Fibroblast of skin of left biceps (primary cell): ENCODE measurements around the gene BIN1.
"Not testable (repeated sequence)": the region's sequence is repeated elsewhere in the genome, so short reads cannot be mapped to it uniquely, and the experiment has no call there.

Experiments
- DNase-seq, 2 experiments: peaks; one replicate each; pipeline ENCODE4 v3.0.0-alpha.2; 2013; ENCODE audit warnings: low read depth in 2 of 2

Gene BIN1

GRCh38 chr2:127134833-127135830 is 28.2 kb upstream of the BIN1 start:
- DNase-seq: no peak

DNA sequence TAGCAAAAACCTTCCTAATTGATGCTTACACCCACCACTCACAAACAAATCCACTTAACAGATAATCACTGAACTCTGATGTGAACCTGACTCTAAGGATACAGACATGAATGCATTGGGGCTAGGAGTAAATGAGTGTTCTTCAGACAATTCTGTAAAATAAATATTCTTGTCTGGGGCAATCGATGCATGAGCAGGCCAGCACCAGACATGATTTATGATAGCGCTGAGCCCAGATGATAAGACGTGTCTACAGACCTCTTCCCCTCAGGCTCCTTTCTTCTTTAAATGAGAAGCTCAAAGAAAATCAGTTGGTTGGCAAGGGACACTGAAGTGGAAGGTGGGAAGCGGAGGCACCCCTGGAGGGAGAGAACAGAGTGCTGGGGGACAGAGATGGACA is 27.3 kb upstream of the BIN1 start:
- no peak for DNase-seq

- DNase-seq: no peak
Measured at GRCh38 chr2:127133793-127134192, 26.8 kb upstream of the BIN1 start.

GRCh38 chr2:127130421-127130820 is 23.5 kb upstream of the BIN1 start:
- DNase-seq: no peak

DNA sequence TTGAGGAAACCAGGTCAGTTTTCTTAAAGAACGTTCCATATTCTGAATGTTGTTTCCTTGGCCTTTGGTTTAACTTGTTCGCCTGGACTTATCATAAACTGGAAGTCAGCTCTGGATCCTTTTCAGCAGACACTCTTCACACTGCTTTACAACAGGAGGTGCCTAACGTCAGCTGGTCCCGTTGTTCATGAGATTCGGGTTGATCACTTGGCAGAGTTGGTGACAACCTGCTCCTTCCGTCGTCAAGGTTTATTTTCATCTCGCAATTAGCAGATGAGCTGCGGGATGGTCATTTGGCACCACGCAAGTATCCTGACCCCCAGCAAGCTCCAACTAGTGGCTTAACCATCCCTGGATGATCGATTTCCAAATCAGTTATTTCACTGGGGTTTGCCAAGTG is 23.0 kb upstream of the BIN1 start:
- DNase-seq: no peak

GRCh38 chr2:127128445-127128904 is 21.5 kb upstream of the BIN1 start:
- DNase-seq: no peak

GRCh38 chr2:127125821-127126220 is 18.9 kb upstream of the BIN1 start:
- no peak for DNase-seq

GRCh38 chr2:127124426-127124825 is 17.5 kb upstream of the BIN1 start:
- no peak for DNase-seq

GRCh38 chr2:127122361-127123027 is 15.5 kb upstream of the BIN1 start:
- DNase-seq: no peak

DNA sequence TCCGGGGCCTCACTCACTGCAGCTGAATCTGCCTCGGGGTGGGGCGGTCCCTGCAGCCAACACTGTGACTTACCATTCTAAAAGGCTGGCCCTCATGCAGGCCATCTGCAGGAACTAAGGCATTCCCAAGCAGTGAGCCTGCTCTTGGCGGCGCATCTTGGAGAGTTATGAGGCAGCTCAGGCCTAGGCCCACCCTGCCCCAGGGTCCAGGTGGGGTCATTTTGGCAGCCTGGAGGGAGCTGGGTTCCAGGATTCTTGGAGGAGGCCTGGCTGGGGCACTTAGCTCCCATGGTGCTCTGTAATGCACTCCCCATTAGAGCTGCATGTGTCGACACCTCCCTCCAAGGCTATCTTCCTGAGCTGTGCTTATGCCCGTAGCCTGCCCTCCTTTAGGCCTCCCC is 14.8 kb upstream of the BIN1 start:
- peak in 1 of 2 experiments; percentile 8 for DNase-seq

- no peak for DNase-seq
Measured at GRCh38 chr2:127121353-127121752, 14.4 kb upstream of the BIN1 start.

- DNase-seq: not testable (repeated sequence)
Measured at GRCh38 chr2:127120408-127120807, 13.5 kb upstream of the BIN1 start.

DNA sequence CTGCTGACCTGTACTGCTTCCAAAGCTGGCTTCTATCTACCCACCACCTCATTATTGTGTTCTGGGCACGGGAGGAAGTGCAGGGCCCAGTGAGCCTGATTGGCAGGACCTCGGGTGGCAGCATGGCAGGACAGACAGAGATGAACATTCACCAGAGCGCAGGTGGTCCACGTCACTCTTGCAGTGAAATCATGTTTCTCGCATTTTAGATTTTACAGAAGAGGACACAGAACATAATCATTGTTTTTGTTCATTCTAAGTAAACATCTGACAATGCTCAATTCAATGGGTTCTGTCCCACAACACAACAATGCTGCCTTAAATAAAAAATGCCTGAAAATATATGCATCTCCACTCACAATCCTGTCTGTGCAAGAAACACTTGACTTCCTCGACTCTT is 11.5 kb upstream of the BIN1 start:
- no peak for DNase-seq

- no peak for DNase-seq
Measured at GRCh38 chr2:127118038-127118437, 11.1 kb upstream of the BIN1 start.

- no peak for DNase-seq
Measured at GRCh38 chr2:127117603-127118002, 10.6 kb upstream of the BIN1 start.

- no peak for DNase-seq
Measured at GRCh38 chr2:127115471-127116199, 8.7 kb upstream of the BIN1 start.

GRCh38 chr2:127110985-127111384 is 4.0 kb upstream of the BIN1 start:
- no peak for DNase-seq

- no peak for DNase-seq
Measured at GRCh38 chr2:127108090-127108523, 1.2 kb upstream of the BIN1 start.

DNA sequence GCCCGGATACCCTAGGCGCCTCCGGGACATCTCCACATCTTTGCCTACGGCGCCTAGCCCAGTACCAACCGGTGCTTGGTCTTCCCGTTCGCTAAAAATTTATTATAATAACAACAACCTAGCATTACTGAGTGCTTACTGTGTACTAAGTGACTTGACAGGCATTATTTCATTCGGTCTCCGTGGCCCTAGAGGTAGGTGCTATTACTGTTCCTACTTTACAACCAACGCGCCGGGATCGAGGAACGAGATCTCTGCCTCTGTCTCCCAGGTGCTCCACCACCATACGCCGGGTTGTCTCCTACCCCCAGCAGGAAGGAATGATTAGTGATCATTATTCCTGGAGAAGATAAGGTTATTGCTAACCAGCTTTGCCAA is 657 bp upstream of the BIN1 start:
- DNase-seq: no peak

DNA sequence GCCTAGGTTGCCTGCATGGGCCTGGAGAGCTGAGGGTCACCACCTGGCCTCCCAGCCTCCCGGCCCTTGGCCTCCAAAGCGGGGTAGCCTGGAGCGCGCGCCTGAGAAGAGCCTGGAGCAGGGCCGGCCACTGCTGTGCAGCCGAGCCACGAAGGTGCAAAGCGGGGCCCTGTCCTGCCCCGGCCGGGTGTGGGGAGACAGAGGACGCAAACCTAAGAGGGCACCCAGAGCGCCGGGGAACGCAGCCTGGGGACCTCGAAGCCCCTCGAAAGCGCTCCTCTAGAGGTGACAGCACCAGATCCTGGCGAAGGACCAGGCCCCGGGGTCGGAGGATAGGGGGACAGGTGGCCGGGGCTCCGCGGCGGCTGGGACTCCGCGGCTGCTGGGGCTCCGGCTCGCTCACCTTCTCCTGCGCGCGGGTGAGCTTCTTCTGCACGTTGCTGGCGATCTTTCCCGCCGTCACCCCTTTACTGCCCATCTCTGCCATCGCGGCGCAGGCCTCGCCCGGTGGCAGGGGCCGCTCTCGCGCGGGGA is 430 bp downstream of the BIN1 start:
- DNase-seq: no peak

GRCh38 chr2:127105656-127106456 is 1.1 kb downstream of the BIN1 start:
- no peak for DNase-seq
